Measurements from ENCODE around the gene TPM1. TPM values are rescaled to one million over a fixed set of nuclear protein-coding genes. Genes with fewer than 3 reads are reported as not detected.

Gene TPM1
- total RNA-seq, 2 donors from 2014 or later, result 10.4 to 32.4 TPM

GRCh38 chr15:63059075-63059474 is 16.5 kb downstream of the TPM1 start:
- peaks cover 7% of the 10 kb centered on the region for H3K4me1 Mint-ChIP-seq
- ATAC-seq (no peak), DNase-seq (no peak)
- H3K36me3 Mint-ChIP-seq (ENCODE audit: low read depth), result peaks cover 10% of the 10 kb centered on the region
- H3K27me3 Mint-ChIP-seq, result no peaks in the 10 kb centered on the region
- no peak overlapping the region for H3K4me3 Mint-ChIP-seq
- H3K9me3 ChIP-seq (ENCODE audit: control insufficient read depth, low read length, poor library complexity, severe bottlenecking), result no peaks in the 10 kb centered on the region
- no peak overlapping the region for H3K27ac Mint-ChIP-seq

- no peaks in the 10 kb centered on the region for H3K9me3 ChIP-seq (ENCODE audit: control insufficient read depth, low read length, poor library complexity, severe bottlenecking)
- Mint-ChIP-seq H3K27ac (no peak overlapping the region), H3K4me1 (peaks cover 7% of the 10 kb centered on the region), H3K27me3 (no peaks in the 10 kb centered on the region), H3K4me3 (no peak overlapping the region), H3K36me3 (ENCODE audit: low read depth) (peaks cover 11% of the 10 kb centered on the region)
- DNase-seq, result no peak
- no peak for ATAC-seq
Measured at GRCh38 chr15:63059573-63060216, 17.1 kb downstream of the TPM1 start.

GRCh38 chr15:63060699-63061098 is 18.2 kb downstream of the TPM1 start:
- peaks cover 13% of the 10 kb centered on the region for H3K36me3 Mint-ChIP-seq (ENCODE audit: low read depth)
- DNase-seq (no peak), ATAC-seq (no peak)
- H3K4me1 Mint-ChIP-seq, result peaks cover 4% of the 10 kb centered on the region
- no peak overlapping the region for H3K27ac Mint-ChIP-seq
- no peak overlapping the region for H3K4me3 Mint-ChIP-seq
- no peaks in the 10 kb centered on the region for H3K27me3 Mint-ChIP-seq
- no peaks in the 10 kb centered on the region for H3K9me3 ChIP-seq (ENCODE audit: control insufficient read depth, low read length, poor library complexity, severe bottlenecking)

GRCh38 chr15:63061975-63062374 is 19.4 kb downstream of the TPM1 start:
- Mint-ChIP-seq H3K4me1 (peaks cover 4% of the 10 kb centered on the region), H3K4me3 (no peak overlapping the region), H3K27me3 (no peaks in the 10 kb centered on the region), H3K27ac (no peak overlapping the region), H3K36me3 (ENCODE audit: low read depth) (peaks cover 15% of the 10 kb centered on the region)
- no peak for DNase-seq
- no peak for ATAC-seq
- H3K9me3 ChIP-seq (ENCODE audit: control insufficient read depth, low read length, poor library complexity, severe bottlenecking), result no peaks in the 10 kb centered on the region

GRCh38 chr15:63063164-63063756 is 20.7 kb downstream of the TPM1 start:
- no peak for ATAC-seq
- Mint-ChIP-seq H3K27me3 (no peaks in the 10 kb centered on the region), H3K36me3 (ENCODE audit: low read depth) (peaks cover 18% of the 10 kb centered on the region), H3K4me1 (peaks cover 4% of the 10 kb centered on the region), H3K4me3 (no peak overlapping the region), H3K27ac (no peak overlapping the region)
- no peak for DNase-seq
- H3K9me3 ChIP-seq (ENCODE audit: control insufficient read depth, low read length, poor library complexity, severe bottlenecking), result no peaks in the 10 kb centered on the region

GRCh38 chr15:63063877-63064409 is 21.4 kb downstream of the TPM1 start:
- Mint-ChIP-seq H3K4me1 (peaks cover 4% of the 10 kb centered on the region), H3K27me3 (no peaks in the 10 kb centered on the region), H3K36me3 (ENCODE audit: low read depth) (peaks cover 19% of the 10 kb centered on the region), H3K4me3 (no peak overlapping the region), H3K27ac (no peak overlapping the region)
- no peak for ATAC-seq
- DNase-seq, result no peak
- no peaks in the 10 kb centered on the region for H3K9me3 ChIP-seq (ENCODE audit: control insufficient read depth, low read length, poor library complexity, severe bottlenecking)

- ATAC-seq (no peak), DNase-seq (no peak)
- Mint-ChIP-seq H3K4me3 (no peak overlapping the region), H3K27ac (no peak overlapping the region), H3K27me3 (no peaks in the 10 kb centered on the region), H3K4me1 (peaks cover 4% of the 10 kb centered on the region), H3K36me3 (ENCODE audit: low read depth) (peaks cover 16% of the 10 kb centered on the region)
- H3K9me3 ChIP-seq (ENCODE audit: control insufficient read depth, low read length, poor library complexity, severe bottlenecking), result no peaks in the 10 kb centered on the region
Measured at GRCh38 chr15:63065262-63066221, 23.0 kb downstream of the TPM1 start.

- no peaks in the 10 kb centered on the region for H3K27me3 Mint-ChIP-seq
- no peak for DNase-seq
- H3K36me3 Mint-ChIP-seq (ENCODE audit: low read depth), result peaks cover 16% of the 10 kb centered on the region
- H3K9me3 ChIP-seq (ENCODE audit: control insufficient read depth, low read length, poor library complexity, severe bottlenecking), result no peaks in the 10 kb centered on the region
- peaks cover 4% of the 10 kb centered on the region for H3K4me1 Mint-ChIP-seq
- no peak overlapping the region for H3K27ac Mint-ChIP-seq
- H3K4me3 Mint-ChIP-seq, result no peak overlapping the region
- no peak for ATAC-seq
Measured at GRCh38 chr15:63066272-63066671, 23.7 kb downstream of the TPM1 start.

GRCh38 chr15:63067306-63067705 is 24.8 kb downstream of the TPM1 start:
- ATAC-seq, result no peak
- Mint-ChIP-seq H3K27me3 (no peaks in the 10 kb centered on the region), H3K36me3 (ENCODE audit: low read depth) (peaks cover 15% of the 10 kb centered on the region), H3K4me1 (peaks cover 4% of the 10 kb centered on the region), H3K27ac (no peak overlapping the region), H3K4me3 (no peak overlapping the region)
- no peaks in the 10 kb centered on the region for H3K9me3 ChIP-seq (ENCODE audit: control insufficient read depth, low read length, poor library complexity, severe bottlenecking)
- DNase-seq, result no peak

- H3K4me1 Mint-ChIP-seq, result peaks cover 4% of the 10 kb centered on the region
- no peaks in the 10 kb centered on the region for H3K27me3 Mint-ChIP-seq
- peaks cover 12% of the 10 kb centered on the region for H3K36me3 Mint-ChIP-seq (ENCODE audit: low read depth)
- no peak overlapping the region for H3K4me3 Mint-ChIP-seq
- ATAC-seq, result no peak
- no peak for DNase-seq
- H3K27ac Mint-ChIP-seq, result no peak overlapping the region
- H3K9me3 ChIP-seq (ENCODE audit: control insufficient read depth, low read length, poor library complexity, severe bottlenecking), result no peaks in the 10 kb centered on the region
Measured at GRCh38 chr15:63067976-63068743, 25.6 kb downstream of the TPM1 start.

- no peaks in the 10 kb centered on the region for H3K9me3 ChIP-seq (ENCODE audit: control insufficient read depth, low read length, poor library complexity, severe bottlenecking)
- H3K4me1 Mint-ChIP-seq, result peaks cover 4% of the 10 kb centered on the region
- H3K27me3 Mint-ChIP-seq, result no peaks in the 10 kb centered on the region
- DNase-seq, result no peak
- no peak overlapping the region for H3K4me3 Mint-ChIP-seq
- ATAC-seq, result no peak
- no peak overlapping the region for H3K27ac Mint-ChIP-seq
- peaks cover 7% of the 10 kb centered on the region for H3K36me3 Mint-ChIP-seq (ENCODE audit: low read depth)
Measured at GRCh38 chr15:63069616-63070090, 27.1 kb downstream of the TPM1 start.

GRCh38 chr15:63070681-63071129 is 28.2 kb downstream of the TPM1 start:
- Mint-ChIP-seq H3K27me3 (no peaks in the 10 kb centered on the region), H3K4me3 (no peak overlapping the region), H3K36me3 (ENCODE audit: low read depth) (peaks cover 6% of the 10 kb centered on the region), H3K27ac (no peak overlapping the region), H3K4me1 (peaks cover 8% of the 10 kb centered on the region)
- DNase-seq, result no peak
- no peaks in the 10 kb centered on the region for H3K9me3 ChIP-seq (ENCODE audit: control insufficient read depth, low read length, poor library complexity, severe bottlenecking)
- no peak for ATAC-seq

Data from T-helper 17 cell (primary cell).